ENCODE data around the gene MFAP4. TPM values are rescaled to one million over a fixed set of nuclear protein-coding genes. Genes with fewer than 3 reads are reported as not detected.

Gene MFAP4
- not detected for total RNA-seq

GRCh38 chr17:19386974-19387920 lies at the start of gene MFAP4:
Gene MFAP4, minus strand, starts transcription at chr17:19387190. Its CDS starts 35 bp downstream, at chr17:19387155.
- Mint-ChIP-seq H3K4me3 (no peak within 1 kb of the TSS), H3K9me3 (no peaks in the 10 kb centered on the region), H3K27me3 (peaks cover 0 to 2% of the 10 kb centered on the region in 2 donors), H3K27ac (peak within 1 kb of the TSS in 1 of 2 donors; percentile 11), H3K4me1 (ENCODE audit: low read depth in 2 of 2) (peaks cover 13 to 14% of the 10 kb centered on the region in 2 donors), H3K36me3 (no peaks in the 10 kb centered on the region)
- DNase-seq (ENCODE audit: low spot score) (no peak), ATAC-seq (no peak)

- H3K4me1 Mint-ChIP-seq (ENCODE audit: low read depth in 2 of 2), result no peaks in the 10 kb centered on the region
- no peak for ATAC-seq
- no peaks in the 10 kb centered on the region for H3K9me3 Mint-ChIP-seq
- H3K4me3 Mint-ChIP-seq, result no peak overlapping the region
- peak overlapping the region in 1 of 2 donors; percentile 29 for H3K27ac Mint-ChIP-seq
- H3K36me3 Mint-ChIP-seq, result no peaks in the 10 kb centered on the region
- no peak for DNase-seq (ENCODE audit: low spot score)
- H3K27me3 Mint-ChIP-seq, result peaks cover 0 to 3% of the 10 kb centered on the region in 2 donors
These were observed 46.8 kb upstream of the MFAP4 start for GRCh38 chr17:19433727-19434340.

- H3K36me3 Mint-ChIP-seq, result no peaks in the 10 kb centered on the region
- H3K9me3 Mint-ChIP-seq, result no peaks in the 10 kb centered on the region
- ATAC-seq (no peak), DNase-seq (ENCODE audit: low spot score) (no peak)
- no peak overlapping the region for H3K27ac Mint-ChIP-seq
- no peaks in the 10 kb centered on the region for H3K4me1 Mint-ChIP-seq (ENCODE audit: low read depth in 2 of 2)
- peaks cover 0 to 3% of the 10 kb centered on the region in 2 donors for H3K27me3 Mint-ChIP-seq
- no peak overlapping the region for H3K4me3 Mint-ChIP-seq
These were observed 46.3 kb upstream of the MFAP4 start for GRCh38 chr17:19433255-19433654.

GRCh38 chr17:19431691-19432090 lies 44.7 kb upstream of the MFAP4 start:
- ATAC-seq, result no peak
- no peak overlapping the region for H3K27ac Mint-ChIP-seq

GRCh38 chr17:19426631-19427030 lies 39.6 kb upstream of the MFAP4 start:
- Mint-ChIP-seq H3K9me3 (no peaks in the 10 kb centered on the region), H3K27me3 (peaks cover 0 to 3% of the 10 kb centered on the region in 2 donors), H3K4me3 (no peak overlapping the region), H3K4me1 (ENCODE audit: low read depth in 2 of 2) (no peaks in the 10 kb centered on the region), H3K27ac (no peak overlapping the region), H3K36me3 (no peaks in the 10 kb centered on the region)
- no peak for ATAC-seq
- DNase-seq (ENCODE audit: low spot score), result no peak

More at GRCh38 chr17:19431691-19432090, 44.7 kb upstream of the MFAP4 start:
- Mint-ChIP-seq H3K9me3 (no peaks in the 10 kb centered on the region), H3K4me1 (ENCODE audit: low read depth in 2 of 2) (no peaks in the 10 kb centered on the region), H3K27me3 (peaks cover 0 to 3% of the 10 kb centered on the region in 2 donors), H3K36me3 (no peaks in the 10 kb centered on the region), H3K4me3 (no peak overlapping the region)
- DNase-seq (ENCODE audit: low spot score), result no peak

- Mint-ChIP-seq H3K27me3 (peaks cover 0 to 3% of the 10 kb centered on the region in 2 donors), H3K4me1 (ENCODE audit: low read depth in 2 of 2) (no peaks in the 10 kb centered on the region), H3K4me3 (no peak overlapping the region), H3K9me3 (no peaks in the 10 kb centered on the region), H3K27ac (no peak overlapping the region), H3K36me3 (no peaks in the 10 kb centered on the region)
- ATAC-seq (no peak), DNase-seq (ENCODE audit: low spot score) (no peak)
These were observed 38.2 kb upstream of the MFAP4 start for GRCh38 chr17:19424934-19425868.

- no peaks in the 10 kb centered on the region for H3K36me3 Mint-ChIP-seq
These were observed 34.9 kb upstream of the MFAP4 start for GRCh38 chr17:19421926-19422325.

GRCh38 chr17:19421219-19421618 lies 34.2 kb upstream of the MFAP4 start:
- Mint-ChIP-seq H3K27me3 (no peaks in the 10 kb centered on the region), H3K27ac (no peak overlapping the region), H3K36me3 (no peaks in the 10 kb centered on the region), H3K4me1 (ENCODE audit: low read depth in 2 of 2) (no peaks in the 10 kb centered on the region), H3K4me3 (no peak overlapping the region), H3K9me3 (no peaks in the 10 kb centered on the region)
- no peak for DNase-seq (ENCODE audit: low spot score)
- ATAC-seq, result no peak

More at GRCh38 chr17:19421926-19422325, 34.9 kb upstream of the MFAP4 start:
- no peaks in the 10 kb centered on the region for H3K27me3 Mint-ChIP-seq
- H3K9me3 Mint-ChIP-seq, result no peaks in the 10 kb centered on the region
- H3K4me3 Mint-ChIP-seq, result no peak overlapping the region
- ATAC-seq, result no peak
- DNase-seq (ENCODE audit: low spot score), result no peak
- no peaks in the 10 kb centered on the region for H3K4me1 Mint-ChIP-seq (ENCODE audit: low read depth in 2 of 2)
- no peak overlapping the region for H3K27ac Mint-ChIP-seq

- H3K27me3 Mint-ChIP-seq, result no peaks in the 10 kb centered on the region
- ATAC-seq (no peak), DNase-seq (ENCODE audit: low spot score) (no peak)
- H3K4me3 Mint-ChIP-seq, result no peak overlapping the region
- peak overlapping the region in 1 of 2 donors; percentile 25 for H3K27ac Mint-ChIP-seq
- no peaks in the 10 kb centered on the region for H3K36me3 Mint-ChIP-seq
- no peaks in the 10 kb centered on the region for H3K4me1 Mint-ChIP-seq (ENCODE audit: low read depth in 2 of 2)
- H3K9me3 Mint-ChIP-seq, result no peaks in the 10 kb centered on the region
These were observed 31.4 kb upstream of the MFAP4 start for GRCh38 chr17:19418251-19418992.

- no peaks in the 10 kb centered on the region for H3K36me3 Mint-ChIP-seq
- DNase-seq (ENCODE audit: low spot score), result no peak
- no peaks in the 10 kb centered on the region for H3K27me3 Mint-ChIP-seq
- H3K27ac Mint-ChIP-seq, result peak overlapping the region in 1 of 2 donors; percentile 25
- no peaks in the 10 kb centered on the region for H3K4me1 Mint-ChIP-seq (ENCODE audit: low read depth in 2 of 2)
- no peak for ATAC-seq
- H3K4me3 Mint-ChIP-seq, result no peak overlapping the region
- no peaks in the 10 kb centered on the region for H3K9me3 Mint-ChIP-seq
These were observed 30.6 kb upstream of the MFAP4 start for GRCh38 chr17:19417611-19418010.

GRCh38 chr17:19415806-19416775 lies 29.1 kb upstream of the MFAP4 start:
- H3K4me3 Mint-ChIP-seq, result no peak overlapping the region
- no peaks in the 10 kb centered on the region for H3K9me3 Mint-ChIP-seq
- no peaks in the 10 kb centered on the region for H3K36me3 Mint-ChIP-seq
- DNase-seq (ENCODE audit: low spot score), result no peak
- no peak for ATAC-seq
- no peak overlapping the region for H3K27ac Mint-ChIP-seq
- H3K27me3 Mint-ChIP-seq, result no peaks in the 10 kb centered on the region
- H3K4me1 Mint-ChIP-seq (ENCODE audit: low read depth in 2 of 2), result no peaks in the 10 kb centered on the region

- ATAC-seq (no peak), DNase-seq (ENCODE audit: low spot score) (no peak)
- no peak overlapping the region for H3K4me3 Mint-ChIP-seq
- H3K9me3 Mint-ChIP-seq, result no peaks in the 10 kb centered on the region
- no peak overlapping the region for H3K27ac Mint-ChIP-seq
- H3K27me3 Mint-ChIP-seq, result no peaks in the 10 kb centered on the region
- H3K36me3 Mint-ChIP-seq, result no peaks in the 10 kb centered on the region
- peaks cover 0 to 2% of the 10 kb centered on the region in 2 donors for H3K4me1 Mint-ChIP-seq (ENCODE audit: low read depth in 2 of 2)
These were observed 28.3 kb upstream of the MFAP4 start for GRCh38 chr17:19415311-19415710.

Measured in natural killer cell treated with Interleukin-12 subunit alpha and Interleukin-12 subunit beta and Interleukin-15 and Interleukin-18, amount 100 ng/mL, for 72 hours (primary cell).